ENCODE results near the gene SGCA. TPM values are rescaled to one million over a fixed set of nuclear protein-coding genes. Genes with fewer than 3 reads are reported as not detected.

Gene SGCA
- total and polyA plus RNA-seq, 9 of the 15 experiments (the other 6 are each of a cell fraction or from before 2014, with no cell fraction given), result not detected

- peaks cover 0 to 1% of the 10 kb centered on the region in 2 experiments; a peak in 2 of 5 replicates for H3K27me3 ChIP-seq (ENCODE audit: control insufficient read depth in 2 of 2, insufficient read depth in 2 of 2, low read length in 2 of 2)
- FAIRE-seq (no peak), DNase-seq (ENCODE audit: extremely low read depth in 1 of 4, low spot score in 3 of 4) (peak in 2 of 4 experiments; percentile 54 to 59), ATAC-seq (peak; percentile 50)
- WGBS (ENCODE audit: insufficient coverage, low coverage, missing lambda C conversion rate), result 43% methylated on average over 8 of the region's 16 CpGs
- H3K36me3 ChIP-seq (ENCODE audit: control insufficient read depth, insufficient read depth, low read length), result peaks cover 44% of the 10 kb centered on the region; the same call in 2 of the 3 replicates
- no peak overlapping the region for H3K4me2 ChIP-seq (ENCODE audit: insufficient read depth, low read length)
- H3K9me3 ChIP-seq (replicated peaks; ENCODE audit: control insufficient read depth, insufficient read depth, low read depth, low read length), result no peaks in the 10 kb centered on the region
- H3K79me2 ChIP-seq (ENCODE audit: control insufficient read depth, insufficient read depth, low read length), result no peaks in the 10 kb centered on the region
- no peak overlapping the region for H3K27ac ChIP-seq (ENCODE audit: extremely low read depth, low read depth, low read length)
- H3K4me1 ChIP-seq (replicated peaks in 1 of 2; ENCODE audit: control insufficient read depth in 2 of 2, insufficient read depth in 2 of 2, low read length in 2 of 2), result peaks cover 0 to 34% of the 10 kb centered on the region in 2 experiments; a peak in 3 of 5 replicates
- BruUV-seq (replicated peaks), result no TSS peak
- ChIA-PET POLR2A (no interaction called here), CTCF (ENCODE audit: low intra/inter-chr PET ratio) (no interaction called here)
- in situ Hi-C loops (cut with MboI), result no loop called here
- H4K20me1 ChIP-seq (replicated peaks; ENCODE audit: control insufficient read depth, insufficient read depth, low read length), result peaks cover 8% of the 10 kb centered on the region
- no peak overlapping the region for H2AFZ ChIP-seq (ENCODE audit: low read depth, low read length)
- intact Hi-C loops (cut with micrococcal nuclease), result no loop called here
- H3K9ac ChIP-seq (ENCODE audit: insufficient read depth in 1 of 2, low read depth in 2 of 2, low read length in 2 of 2), result no peak overlapping the region
- TF ChIP-seq POLR2G (IDR thresholded peaks at IDR 0.05; ENCODE audit: low read depth, low read length) (peak; percentile 36; the same call in 1 of the 2 replicates), MEF2D (tag; conservative IDR thresholded peaks at IDR 0.05; ENCODE audit: low read depth) (no peak)
- no peaks in the 10 kb centered on the region for H3K9me1 ChIP-seq (ENCODE audit: control insufficient read depth, insufficient read depth, low read length)
- H3K4me3 ChIP-seq, result no peak overlapping the region
Observed at GRCh38 chr17:50133769-50134099, 32.1 kb upstream of the SGCA start.

- TF ChIP-seq MXI1 (IDR thresholded peaks at IDR 0.05; ENCODE audit: low read depth, low read length) (no peak), HMG20A (CRISPR knock-in tag; conservative IDR thresholded peaks at IDR 0.05) (no peak), EZH2 (IDR thresholded peaks at IDR 0.05; ENCODE audit: borderline replicate concordance, low read depth, low read length) (no peak), TCF3 (CRISPR knock-in tag; IDR thresholded peaks at IDR 0.05) (no peak), POLR2G (IDR thresholded peaks at IDR 0.05; ENCODE audit: low read depth, low read length) (peak; percentile 49; the same call in 1 of the 2 replicates), RBFOX2 (IDR thresholded peaks at IDR 0.05; ENCODE audit: low read depth, low read length) (peak; percentile 39), CSDE1 (IDR thresholded peaks at IDR 0.05) (no peak)
- 82% methylated on average over 9 of the region's 16 CpGs for WGBS (ENCODE audit: insufficient coverage, low coverage, missing lambda C conversion rate)
- CTCF ChIA-PET (ENCODE audit: low intra/inter-chr PET ratio), result no interaction called here
- peaks cover under 1% of the 10 kb centered on the region for H3K9me1 ChIP-seq (ENCODE audit: control insufficient read depth, insufficient read depth, low read length)
- no peaks in the 10 kb centered on the region for H3K27me3 ChIP-seq (ENCODE audit: control insufficient read depth in 2 of 2, insufficient read depth in 2 of 2, low read length in 2 of 2)
- in situ Hi-C loops (cut with MboI), result no loop called here
- H3K27ac ChIP-seq (ENCODE audit: extremely low read depth, low read depth, low read length), result no peak overlapping the region
- POLR2A ChIA-PET, result interaction anchor here (0.8 kb wide), 1 partner anchor 60 kb away, joined by 3 read pairs; no protein-coding TSS in a partner anchor
- no peaks in the 10 kb centered on the region for H3K79me2 ChIP-seq (ENCODE audit: control insufficient read depth, insufficient read depth, low read length)
- peaks cover 51% of the 10 kb centered on the region; the same call in 2 of the 3 replicates for H3K36me3 ChIP-seq (ENCODE audit: control insufficient read depth, insufficient read depth, low read length)
- ATAC-seq, result no peak
- H3K4me1 ChIP-seq (replicated peaks in 1 of 2; ENCODE audit: control insufficient read depth in 2 of 2, insufficient read depth in 2 of 2, low read length in 2 of 2), result peaks cover 0 to 35% of the 10 kb centered on the region in 2 experiments; a peak in 3 of 5 replicates
- H3K9me3 ChIP-seq (replicated peaks; ENCODE audit: control insufficient read depth, insufficient read depth, low read depth, low read length), result no peaks in the 10 kb centered on the region
- peaks cover 6% of the 10 kb centered on the region for H4K20me1 ChIP-seq (replicated peaks; ENCODE audit: control insufficient read depth, insufficient read depth, low read length)
- no peak overlapping the region for H2AFZ ChIP-seq (ENCODE audit: low read depth, low read length)
- DNase-seq (ENCODE audit: extremely low read depth in 1 of 4, low spot score in 3 of 4), result no peak
- H3K9ac ChIP-seq (ENCODE audit: insufficient read depth in 1 of 2, low read depth in 2 of 2, low read length in 2 of 2), result no peak overlapping the region
- intact Hi-C loops (cut with micrococcal nuclease), result no loop called here
- BruUV-seq (replicated peaks), result TSS peak; percentile 61
- no peak for FAIRE-seq
- no peak overlapping the region for H3K4me2 ChIP-seq (ENCODE audit: insufficient read depth, low read length)
- no peak overlapping the region for H3K4me3 ChIP-seq
Observed at GRCh38 chr17:50134206-50135110, 31.3 kb upstream of the SGCA start.
